Choroid plexus epithelial cell (primary cell): ENCODE measurements around the gene ETS1.

Source experiments
- DNase-seq: peaks from one replicate; pipeline ENCODE4 v3.0.0-alpha.2; 2010; ENCODE audit warnings: low read depth
- H3K4me3 ChIP-seq: 2 replicates; pipeline ENCODE4 v1.5.1; 2011; ENCODE audit warnings: low read depth, mild to moderate bottlenecking, control low read depth, low read length, moderate library complexity
- TF ChIP-seq, protein P1 (sequence below): conservative IDR thresholded peaks from 2 replicates; pipeline ENCODE4 v1.5.1; 2011; ENCODE audit warnings: low read depth, mild to moderate bottlenecking, control low read depth, inconsistent platforms, low read length, moderate library complexity

ETS1 gene

GRCh38 chr11:128603003-128603696 is 15.8 kb upstream of the ETS1 start:
- DNase-seq = no peak
- no peak overlapping the region for H3K4me3 ChIP-seq
- TF ChIP-seq, protein P1, sequence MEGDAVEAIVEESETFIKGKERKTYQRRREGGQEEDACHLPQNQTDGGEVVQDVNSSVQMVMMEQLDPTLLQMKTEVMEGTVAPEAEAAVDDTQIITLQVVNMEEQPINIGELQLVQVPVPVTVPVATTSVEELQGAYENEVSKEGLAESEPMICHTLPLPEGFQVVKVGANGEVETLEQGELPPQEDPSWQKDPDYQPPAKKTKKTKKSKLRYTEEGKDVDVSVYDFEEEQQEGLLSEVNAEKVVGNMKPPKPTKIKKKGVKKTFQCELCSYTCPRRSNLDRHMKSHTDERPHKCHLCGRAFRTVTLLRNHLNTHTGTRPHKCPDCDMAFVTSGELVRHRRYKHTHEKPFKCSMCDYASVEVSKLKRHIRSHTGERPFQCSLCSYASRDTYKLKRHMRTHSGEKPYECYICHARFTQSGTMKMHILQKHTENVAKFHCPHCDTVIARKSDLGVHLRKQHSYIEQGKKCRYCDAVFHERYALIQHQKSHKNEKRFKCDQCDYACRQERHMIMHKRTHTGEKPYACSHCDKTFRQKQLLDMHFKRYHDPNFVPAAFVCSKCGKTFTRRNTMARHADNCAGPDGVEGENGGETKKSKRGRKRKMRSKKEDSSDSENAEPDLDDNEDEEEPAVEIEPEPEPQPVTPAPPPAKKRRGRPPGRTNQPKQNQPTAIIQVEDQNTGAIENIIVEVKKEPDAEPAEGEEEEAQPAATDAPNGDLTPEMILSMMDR = no peak

- peak; percentile 40 for DNase-seq
- TF ChIP-seq, protein P1 = no peak
- H3K4me3 ChIP-seq = no peak overlapping the region
Measured at GRCh38 chr11:128599729-128600128, 12.4 kb upstream of the ETS1 start.

- DNase-seq = peak; percentile 39
- TF ChIP-seq, protein P1 = no peak
- H3K4me3 ChIP-seq = no peak overlapping the region
Measured at GRCh38 chr11:128598506-128599150, 11.3 kb upstream of the ETS1 start.

- TF ChIP-seq, protein P1 = no peak
- no peak for DNase-seq
- H3K4me3 ChIP-seq = no peak overlapping the region
Measured at GRCh38 chr11:128598096-128598495, 10.7 kb upstream of the ETS1 start.

DNA sequence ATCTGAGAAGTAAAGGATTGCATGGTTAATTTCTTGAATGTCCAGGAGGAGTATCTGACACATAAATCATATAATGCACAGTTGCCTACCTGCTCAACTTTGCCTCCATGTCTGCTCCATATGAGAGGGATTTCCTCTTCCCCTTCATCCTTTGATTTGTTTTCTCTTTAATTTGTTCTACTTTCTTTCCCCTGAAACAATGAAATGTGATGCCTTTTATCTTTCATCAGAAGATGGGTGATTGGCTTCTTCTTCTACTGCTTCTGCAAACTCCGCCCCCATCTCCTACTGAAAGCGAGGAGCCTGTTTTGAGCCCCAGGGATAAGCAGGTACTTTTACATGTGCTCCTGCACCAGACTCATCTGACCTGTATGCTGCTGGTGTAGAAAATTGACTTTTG is 9.9 kb upstream of the ETS1 start:
- no peak overlapping the region for H3K4me3 ChIP-seq
- DNase-seq = no peak
- TF ChIP-seq, protein P1 = no peak

- DNase-seq = no peak
- H3K4me3 ChIP-seq = no peak overlapping the region
- TF ChIP-seq, protein P1 = no peak
Measured at GRCh38 chr11:128596250-128596649, 8.9 kb upstream of the ETS1 start.

DNA sequence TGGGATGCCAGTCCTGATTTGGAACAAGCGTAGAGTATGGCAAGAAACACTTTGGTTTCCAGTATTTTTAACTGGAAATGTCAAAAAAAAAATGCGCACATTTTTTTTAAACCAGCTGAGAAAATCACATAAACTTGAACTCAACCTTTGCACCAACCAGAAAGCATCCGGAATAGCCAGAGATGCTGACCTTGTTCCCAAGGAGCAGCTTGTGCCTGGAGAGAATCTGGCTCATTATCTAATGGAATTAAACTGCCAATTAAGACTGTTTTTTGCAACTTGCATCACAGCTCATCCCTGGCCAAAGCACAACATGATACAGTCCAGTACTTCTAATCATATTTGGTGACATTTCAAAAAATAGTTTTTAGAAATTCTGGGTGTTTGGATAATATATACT is 8.4 kb upstream of the ETS1 start:
- TF ChIP-seq, protein P1 = no peak
- no peak overlapping the region for H3K4me3 ChIP-seq
- no peak for DNase-seq
